Ishikawa (cell line): ENCODE results near the gene GNB1L.

Source experiments
- CEBPB ChIP-seq: IDR thresholded peaks from 2 replicates; pipeline ENCODE4 v1.6.1; 2012
- CREB1 ChIP-seq: IDR thresholded peaks from 2 replicates; pipeline ENCODE4 v1.6.1; 2012; ENCODE audit warnings: low read depth
- EGR1 ChIP-seq: IDR thresholded peaks from 2 replicates; pipeline ENCODE4 v1.6.1; 2012
- EP300 ChIP-seq: IDR thresholded peaks from 2 replicates; pipeline ENCODE4 v1.6.1; 2012; ENCODE audit warnings: borderline replicate concordance
- FOXM1 ChIP-seq: IDR thresholded peaks from 2 replicates; pipeline ENCODE4 v1.6.1; 2012; ENCODE audit warnings: low read depth, borderline replicate concordance
- MAX ChIP-seq: IDR thresholded peaks from 2 replicates; pipeline ENCODE4 v1.6.1; 2012
- NFIC ChIP-seq: IDR thresholded peaks from 2 replicates; pipeline ENCODE4 v1.6.1; 2012
- RAD21 ChIP-seq: IDR thresholded peaks from 2 replicates; pipeline ENCODE4 v1.6.1; 2012; ENCODE audit warnings: low read depth
- TAF1 ChIP-seq: IDR thresholded peaks from 2 replicates; pipeline ENCODE4 v1.6.1; 2012; ENCODE audit warnings: low read depth, mild to moderate bottlenecking
- TCF12 ChIP-seq: IDR thresholded peaks from 2 replicates; pipeline ENCODE4 v1.6.1; 2012; ENCODE audit warnings: low read depth
- TEAD4 ChIP-seq: IDR thresholded peaks from 2 replicates; pipeline ENCODE4 v1.6.1; 2012
- YY1 ChIP-seq: IDR thresholded peaks from 2 replicates; pipeline ENCODE4 v1.6.1; 2012; ENCODE audit warnings: low read depth
- ZBTB7A ChIP-seq: IDR thresholded peaks from 2 replicates; pipeline ENCODE4 v1.6.1; 2012; ENCODE audit warnings: low read depth
- TF ChIP-seq, protein P1 (sequence below): IDR thresholded peaks from 2 replicates; pipeline ENCODE4 v1.6.1; 2012; ENCODE audit warnings: low read depth, mild to moderate bottlenecking
- TF ChIP-seq, protein P2 (sequence below): IDR thresholded peaks from 2 replicates; pipeline ENCODE4 v1.6.1; 2012

GNB1L gene

DNA sequence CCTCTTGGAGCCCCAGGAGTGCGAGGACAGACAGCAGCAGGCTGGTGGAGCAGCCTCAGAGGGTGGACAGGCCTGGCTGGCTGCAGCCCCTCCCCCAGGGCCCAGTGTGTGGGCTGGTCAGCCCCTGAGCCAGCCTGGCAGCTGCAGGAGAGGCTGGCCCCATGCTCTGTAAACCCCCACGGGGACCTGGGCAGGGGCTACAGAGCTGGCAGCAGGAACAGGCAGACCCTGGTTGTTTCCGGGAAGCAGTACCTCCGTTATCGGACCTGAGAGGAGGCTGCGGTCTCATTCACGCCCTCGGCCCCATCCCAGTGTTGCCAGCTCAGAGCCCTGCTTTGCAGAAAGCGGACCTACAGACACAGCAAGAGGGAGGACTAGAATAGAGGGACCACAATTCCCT, 48.4 kb upstream of the GNB1L start:
- no peak for TF ChIP-seq MAX
- TF ChIP-seq NFIC = no peak
- no peak for TF ChIP-seq CEBPB
- TF ChIP-seq EP300 = no peak

GRCh38 chr22:19902245-19902715, 47.6 kb upstream of the GNB1L start:
- TF ChIP-seq EGR1 = no peak
- no peak for TF ChIP-seq FOXM1
- TF ChIP-seq TAF1 = no peak
- TF ChIP-seq RAD21 = no peak
- TF ChIP-seq CEBPB = no peak
- TF ChIP-seq, protein P1, sequence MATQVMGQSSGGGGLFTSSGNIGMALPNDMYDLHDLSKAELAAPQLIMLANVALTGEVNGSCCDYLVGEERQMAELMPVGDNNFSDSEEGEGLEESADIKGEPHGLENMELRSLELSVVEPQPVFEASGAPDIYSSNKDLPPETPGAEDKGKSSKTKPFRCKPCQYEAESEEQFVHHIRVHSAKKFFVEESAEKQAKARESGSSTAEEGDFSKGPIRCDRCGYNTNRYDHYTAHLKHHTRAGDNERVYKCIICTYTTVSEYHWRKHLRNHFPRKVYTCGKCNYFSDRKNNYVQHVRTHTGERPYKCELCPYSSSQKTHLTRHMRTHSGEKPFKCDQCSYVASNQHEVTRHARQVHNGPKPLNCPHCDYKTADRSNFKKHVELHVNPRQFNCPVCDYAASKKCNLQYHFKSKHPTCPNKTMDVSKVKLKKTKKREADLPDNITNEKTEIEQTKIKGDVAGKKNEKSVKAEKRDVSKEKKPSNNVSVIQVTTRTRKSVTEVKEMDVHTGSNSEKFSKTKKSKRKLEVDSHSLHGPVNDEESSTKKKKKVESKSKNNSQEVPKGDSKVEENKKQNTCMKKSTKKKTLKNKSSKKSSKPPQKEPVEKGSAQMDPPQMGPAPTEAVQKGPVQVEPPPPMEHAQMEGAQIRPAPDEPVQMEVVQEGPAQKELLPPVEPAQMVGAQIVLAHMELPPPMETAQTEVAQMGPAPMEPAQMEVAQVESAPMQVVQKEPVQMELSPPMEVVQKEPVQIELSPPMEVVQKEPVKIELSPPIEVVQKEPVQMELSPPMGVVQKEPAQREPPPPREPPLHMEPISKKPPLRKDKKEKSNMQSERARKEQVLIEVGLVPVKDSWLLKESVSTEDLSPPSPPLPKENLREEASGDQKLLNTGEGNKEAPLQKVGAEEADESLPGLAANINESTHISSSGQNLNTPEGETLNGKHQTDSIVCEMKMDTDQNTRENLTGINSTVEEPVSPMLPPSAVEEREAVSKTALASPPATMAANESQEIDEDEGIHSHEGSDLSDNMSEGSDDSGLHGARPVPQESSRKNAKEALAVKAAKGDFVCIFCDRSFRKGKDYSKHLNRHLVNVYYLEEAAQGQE = no peak
- no peak for TF ChIP-seq ZBTB7A
- no peak for TF ChIP-seq TCF12
- TF ChIP-seq CREB1 = no peak
- TF ChIP-seq NFIC = no peak
- TF ChIP-seq YY1 = no peak
- TF ChIP-seq, protein P2, sequence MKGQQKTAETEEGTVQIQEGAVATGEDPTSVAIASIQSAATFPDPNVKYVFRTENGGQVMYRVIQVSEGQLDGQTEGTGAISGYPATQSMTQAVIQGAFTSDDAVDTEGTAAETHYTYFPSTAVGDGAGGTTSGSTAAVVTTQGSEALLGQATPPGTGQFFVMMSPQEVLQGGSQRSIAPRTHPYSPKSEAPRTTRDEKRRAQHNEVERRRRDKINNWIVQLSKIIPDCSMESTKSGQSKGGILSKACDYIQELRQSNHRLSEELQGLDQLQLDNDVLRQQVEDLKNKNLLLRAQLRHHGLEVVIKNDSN = no peak
- TF ChIP-seq TEAD4 = no peak
- no peak for TF ChIP-seq EP300
- no peak for TF ChIP-seq MAX

DNA sequence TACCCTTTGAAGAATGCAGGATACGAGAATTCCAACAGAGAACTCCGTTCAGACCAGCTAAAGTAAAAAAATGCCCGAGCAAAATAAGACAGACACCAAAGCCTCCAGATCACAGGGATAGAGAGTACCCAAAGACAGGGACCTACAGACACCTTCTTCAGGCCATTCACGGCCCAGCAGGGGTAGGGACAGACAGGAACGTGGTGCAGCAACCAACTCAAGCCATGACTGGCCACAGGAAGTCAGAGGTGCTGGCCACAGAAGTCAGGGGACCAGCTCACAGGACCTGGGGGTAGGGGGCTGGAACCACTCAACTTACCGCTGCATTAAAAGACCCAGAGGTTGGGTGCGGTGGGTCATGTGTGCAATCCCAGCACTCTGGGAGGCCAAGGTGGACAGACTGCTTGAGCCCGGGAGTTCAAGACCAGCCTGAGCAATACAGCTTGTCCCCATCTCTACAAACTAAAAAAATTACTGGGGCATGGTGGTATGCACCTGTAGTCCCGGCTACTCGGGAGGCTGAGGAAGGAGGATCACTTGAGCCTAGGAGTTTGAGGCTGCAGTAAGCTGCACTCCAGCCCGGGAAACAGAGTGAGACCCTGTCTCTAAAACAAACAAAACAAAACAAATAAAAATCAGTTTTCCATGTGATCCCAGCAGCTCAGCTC, 47.0 kb upstream of the GNB1L start:
- TF ChIP-seq EP300 = no peak
- no peak for TF ChIP-seq TEAD4
- no peak for TF ChIP-seq CREB1
- no peak for TF ChIP-seq MAX
- no peak for TF ChIP-seq FOXM1
- TF ChIP-seq EGR1 = no peak
- TF ChIP-seq NFIC = no peak
- TF ChIP-seq YY1 = no peak
- TF ChIP-seq RAD21 = no peak
- TF ChIP-seq TAF1 = no peak
- TF ChIP-seq, protein P1 = no peak
- TF ChIP-seq, protein P2 = no peak
- TF ChIP-seq ZBTB7A = no peak
- TF ChIP-seq TCF12 = no peak
- TF ChIP-seq CEBPB = no peak

DNA sequence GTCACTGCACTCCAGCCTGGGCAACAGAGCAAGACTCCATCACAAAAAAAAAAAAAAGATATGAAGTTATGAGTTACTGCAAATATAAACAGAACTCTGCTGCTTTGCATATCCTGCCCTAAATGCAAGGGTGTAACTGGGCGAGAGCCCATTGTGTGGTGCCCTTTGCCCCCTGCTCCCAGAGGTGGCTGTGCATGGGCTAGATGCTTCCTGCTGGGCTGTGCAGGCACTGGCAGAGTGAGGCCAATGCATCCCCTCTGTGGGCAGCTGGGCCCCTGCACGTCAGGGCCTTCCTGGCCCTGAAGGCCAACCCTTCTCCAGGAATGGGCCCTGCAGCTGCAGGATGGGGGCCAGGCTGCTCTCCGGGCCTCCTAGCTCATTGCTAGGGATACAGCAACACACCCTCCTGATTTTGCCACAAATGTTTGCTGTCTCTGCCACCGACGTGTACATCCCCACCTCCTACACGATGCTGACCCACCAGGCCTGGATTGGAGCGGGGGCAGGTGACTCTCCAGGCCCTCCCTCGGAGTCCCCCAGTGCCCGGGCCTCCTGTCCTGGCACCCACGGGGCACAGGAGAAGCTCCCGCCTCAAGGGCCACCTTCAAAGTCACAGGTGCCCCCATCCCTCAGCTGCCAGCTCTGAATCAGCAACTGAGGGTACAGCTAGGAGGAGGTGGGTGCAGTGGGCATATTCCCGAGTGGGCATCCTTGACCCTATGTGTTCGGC, 46.2 kb upstream of the GNB1L start:
- TF ChIP-seq TAF1 (no peak), NFIC (no peak), TCF12 (no peak), FOXM1 (no peak), ZBTB7A (no peak), CREB1 (no peak), EP300 (no peak), YY1 (no peak), CEBPB (no peak), RAD21 (no peak), TEAD4 (no peak), MAX (no peak), EGR1 (no peak)
- TF ChIP-seq, protein P2 = no peak
- TF ChIP-seq, protein P1 = no peak
